ENCODE results near the gene RIGI.
"Not testable (repeated sequence)": the region's sequence is repeated elsewhere in the genome, so short reads cannot be mapped to it uniquely, and the experiment has no call there.

The RIGI gene

DNA sequence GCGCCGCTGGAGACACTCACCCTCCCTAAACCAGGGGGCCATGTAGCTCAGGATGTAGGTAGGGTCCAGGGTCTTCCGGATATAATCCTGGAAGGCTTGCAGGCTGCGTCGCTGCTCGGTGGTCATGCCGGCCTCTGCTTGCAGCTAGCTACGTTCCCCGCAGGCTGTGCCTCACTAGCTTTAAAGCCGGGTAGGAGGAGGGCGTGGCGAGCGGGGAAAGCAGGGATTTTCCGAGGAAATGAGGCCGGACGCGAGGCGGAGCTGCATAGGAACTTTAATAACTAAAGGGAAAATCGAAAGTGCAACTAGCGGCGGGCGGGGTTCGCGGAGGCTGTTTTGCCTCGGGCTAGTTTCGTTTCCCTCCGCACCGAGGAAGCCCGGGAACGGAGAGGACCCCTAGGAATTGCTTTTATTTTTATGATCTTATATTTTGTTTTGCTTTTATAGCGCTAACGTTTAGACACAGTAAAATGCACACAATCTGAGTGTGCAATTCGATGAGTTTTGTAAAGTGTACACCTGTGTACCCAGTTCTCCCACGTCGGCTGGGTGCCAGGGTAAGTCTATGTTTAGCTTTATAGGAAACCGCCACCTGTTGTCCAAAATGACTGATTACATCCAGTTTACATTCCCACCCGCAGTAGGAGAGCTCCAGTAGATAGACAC is at the start of gene RIGI:
RIGI (minus strand) TSS at position 156 of the 666 bp plus-strand sequence; CDS start at position 126, 30 bp downstream.
- peak; percentile 69 for DNase-seq (ENCODE audit: low read depth)
- H3K4me3 ChIP-seq (ENCODE audit: low read depth, low read length), result peak within 1 kb of the TSS; percentile 67

DNA sequence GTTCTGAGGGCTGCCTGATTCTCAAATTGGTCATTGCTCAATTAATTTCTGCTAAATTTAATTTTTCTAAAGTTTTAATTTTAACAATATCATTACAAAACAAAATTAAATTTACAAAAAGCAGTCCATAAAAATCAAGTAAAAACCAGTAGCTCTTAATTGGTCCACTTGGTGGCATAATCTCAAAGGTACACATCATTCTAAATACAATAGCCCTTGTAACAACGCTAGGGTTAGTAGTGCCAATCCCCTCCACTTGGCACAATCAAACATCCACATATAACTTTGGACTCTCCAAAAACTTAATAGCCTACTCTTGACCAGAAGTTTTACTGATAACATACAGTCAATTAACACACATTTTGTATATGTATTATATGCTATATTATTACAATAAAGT is 48.9 kb upstream of the RIGI start:
- no peak overlapping the region for H3K4me3 ChIP-seq (ENCODE audit: low read depth, low read length)
- no peak for DNase-seq (ENCODE audit: low read depth)

DNA sequence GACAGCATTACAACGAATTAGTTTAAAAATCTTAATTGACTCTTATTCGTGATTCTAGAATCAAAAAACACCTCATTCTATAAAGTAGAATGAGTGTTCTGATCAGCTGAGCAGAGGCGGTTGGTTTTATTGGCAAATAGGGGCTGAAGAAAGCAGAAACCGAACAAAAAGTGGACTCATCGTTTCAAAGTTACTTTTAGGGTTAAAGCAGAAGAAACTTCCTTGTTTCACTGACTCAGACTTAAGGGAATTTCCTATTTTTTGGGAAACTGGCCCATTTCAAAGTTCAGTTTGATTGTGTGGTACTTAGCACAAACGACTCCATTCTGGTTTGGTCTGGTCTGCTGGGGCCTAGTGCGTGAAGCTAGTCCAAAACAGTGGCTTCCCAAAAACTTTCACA is 47.8 kb upstream of the RIGI start:
- DNase-seq (ENCODE audit: low read depth), result no peak
- no peak overlapping the region for H3K4me3 ChIP-seq (ENCODE audit: low read depth, low read length)

DNA sequence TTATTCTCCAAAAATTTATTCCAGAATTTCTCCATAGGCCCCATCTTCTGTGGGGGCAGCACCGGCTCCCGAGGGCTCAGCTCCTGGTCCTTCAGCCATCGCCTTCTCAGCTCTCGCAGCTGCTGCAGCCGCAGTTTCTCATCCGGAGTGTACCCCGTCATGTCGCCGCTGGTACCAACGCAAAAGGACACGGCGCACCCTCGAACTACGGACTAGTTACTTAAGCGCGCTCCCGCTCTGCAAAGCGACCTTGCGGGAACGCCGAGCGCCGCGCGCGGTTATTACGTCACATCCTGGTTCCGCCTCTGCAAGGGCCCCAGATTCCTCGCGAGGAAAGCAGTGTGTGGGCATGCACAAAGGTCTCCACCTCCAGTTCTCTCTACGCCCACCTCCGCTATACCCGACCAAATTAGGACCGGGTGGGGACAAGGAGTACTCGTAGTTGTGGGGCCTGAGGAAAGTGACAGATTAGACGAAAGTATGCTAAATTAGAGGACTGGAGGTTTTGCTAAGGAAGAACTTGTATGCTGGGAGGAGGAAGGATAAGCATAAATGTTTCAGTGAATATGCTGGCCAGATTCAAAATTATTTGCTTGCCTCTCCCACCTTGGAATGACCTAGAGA is 47.0 kb upstream of the RIGI start, which contains the start of gene NDUFB6:
NDUFB6 (minus strand) TSS at position 260 of the 624 bp plus-strand sequence; CDS start at position 161, 99 bp downstream.
- peak; percentile 66 for DNase-seq (ENCODE audit: low read depth)

DNA sequence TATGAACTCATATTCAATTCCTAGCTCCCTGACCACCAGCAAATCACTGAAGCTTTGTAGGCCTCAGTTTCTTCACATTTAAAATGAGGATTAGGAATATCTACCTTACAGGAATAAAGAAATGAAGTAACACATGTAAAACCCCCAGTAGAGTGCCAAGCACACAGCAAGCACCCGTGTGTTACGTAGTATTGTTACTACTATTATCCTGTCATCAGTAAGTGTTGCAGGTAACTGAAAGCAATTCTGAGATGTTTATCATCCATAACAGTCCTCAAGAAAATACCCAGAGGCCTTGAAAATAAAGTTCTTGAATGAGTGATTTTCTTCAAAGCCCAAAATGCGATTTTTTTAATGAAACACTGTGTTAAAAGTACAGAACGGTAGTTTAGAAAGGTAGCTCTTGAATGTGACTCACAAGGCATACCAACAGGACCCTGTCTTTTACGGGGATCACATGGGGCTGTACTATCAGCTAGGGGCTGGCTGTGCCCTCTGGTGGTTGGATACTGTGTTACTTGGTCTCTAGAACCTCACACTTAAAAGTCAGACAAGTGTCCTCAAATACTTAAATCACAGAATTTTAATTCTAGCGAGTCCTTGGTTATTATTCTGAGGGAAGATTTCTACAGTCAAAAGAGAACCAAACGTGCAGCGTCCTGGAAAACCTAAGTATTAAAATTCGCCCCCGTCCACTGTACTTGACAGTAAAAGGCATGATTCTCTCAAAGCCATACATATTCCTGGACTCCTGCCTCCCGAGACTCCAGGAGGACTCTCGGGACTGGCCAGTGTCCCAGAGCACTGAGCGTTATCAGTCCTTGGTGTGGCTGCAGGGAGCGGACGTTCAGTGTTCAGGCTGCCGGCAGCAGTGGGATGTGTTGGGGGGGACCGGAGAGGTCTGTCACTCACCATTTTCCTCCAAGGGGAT is 46.2 kb upstream of the RIGI start:
- DNase-seq (ENCODE audit: low read depth), result peak; percentile 38
- H3K4me3 ChIP-seq (ENCODE audit: low read depth, low read length), result peak overlapping the region; percentile 98

More for the DNA sequence above, 47.0 kb upstream of the RIGI start, which contains the start of gene NDUFB6:
- peak within 1 kb of the TSS; percentile 98 for H3K4me3 ChIP-seq (ENCODE audit: low read depth, low read length)

DNA sequence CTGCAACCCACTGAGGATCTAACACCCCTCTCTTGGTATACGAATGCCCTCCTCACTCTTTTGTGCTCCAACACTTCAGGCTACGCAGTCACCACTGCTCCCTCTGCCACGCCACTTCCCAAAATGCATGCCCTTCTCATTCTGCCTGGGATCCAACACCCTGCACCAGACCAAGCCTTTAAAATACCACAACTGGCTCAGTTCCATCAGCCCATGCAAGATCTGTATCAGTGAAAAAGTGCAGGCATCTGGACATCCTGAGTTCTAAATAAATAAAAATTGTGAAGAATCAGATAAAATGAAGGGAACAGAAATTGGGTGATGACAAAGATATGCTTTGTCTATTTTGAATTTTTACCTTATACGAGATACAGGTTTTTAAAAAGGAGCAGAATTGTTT is 44.3 kb upstream of the RIGI start:
- no peak for DNase-seq (ENCODE audit: low read depth)
- H3K4me3 ChIP-seq (ENCODE audit: low read depth, low read length), result no peak overlapping the region

DNA sequence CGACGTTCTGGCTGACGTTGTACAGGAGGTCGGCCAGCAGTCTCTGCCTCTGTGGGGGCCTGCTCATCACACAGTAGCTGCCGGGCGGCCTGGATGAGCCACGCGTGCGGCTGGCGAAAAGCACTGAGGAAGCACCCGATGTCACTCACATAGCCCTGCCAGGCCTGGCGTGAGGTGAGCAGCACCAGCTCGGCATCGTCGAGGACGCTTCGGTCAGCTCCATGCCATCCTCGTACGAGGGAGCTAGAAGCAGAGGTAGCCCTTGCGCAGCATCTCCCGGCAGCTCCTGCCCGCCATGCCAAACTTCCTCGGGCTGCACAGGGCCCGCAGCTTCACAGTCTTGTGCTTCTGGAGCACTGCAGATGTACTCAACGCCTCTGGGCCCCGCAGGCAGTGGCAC is 40.8 kb upstream of the RIGI start:
- no peak overlapping the region for H3K4me3 ChIP-seq (ENCODE audit: low read depth, low read length)
- DNase-seq (ENCODE audit: low read depth), result no peak

DNA sequence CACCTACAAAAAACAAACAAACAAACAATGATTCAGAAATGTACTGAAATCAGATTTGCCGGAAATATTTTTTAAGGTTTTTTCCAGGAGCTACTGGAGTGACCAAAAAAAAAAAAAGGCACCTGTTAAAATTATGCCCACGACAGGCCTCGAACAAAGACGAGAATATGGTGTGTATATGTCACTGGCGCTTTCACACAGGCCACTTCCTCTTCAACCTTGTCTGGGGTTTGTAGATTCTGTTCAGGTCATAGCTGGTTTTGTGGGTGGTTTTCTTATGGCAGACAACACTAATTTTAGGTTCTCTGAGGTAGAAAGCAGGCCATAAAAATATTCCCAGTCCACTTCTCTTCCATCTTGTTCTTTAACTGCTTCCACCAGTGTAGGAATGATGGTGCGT is 40.0 kb upstream of the RIGI start:
- no peak overlapping the region for H3K4me3 ChIP-seq (ENCODE audit: low read depth, low read length)
- no peak for DNase-seq (ENCODE audit: low read depth)

DNA sequence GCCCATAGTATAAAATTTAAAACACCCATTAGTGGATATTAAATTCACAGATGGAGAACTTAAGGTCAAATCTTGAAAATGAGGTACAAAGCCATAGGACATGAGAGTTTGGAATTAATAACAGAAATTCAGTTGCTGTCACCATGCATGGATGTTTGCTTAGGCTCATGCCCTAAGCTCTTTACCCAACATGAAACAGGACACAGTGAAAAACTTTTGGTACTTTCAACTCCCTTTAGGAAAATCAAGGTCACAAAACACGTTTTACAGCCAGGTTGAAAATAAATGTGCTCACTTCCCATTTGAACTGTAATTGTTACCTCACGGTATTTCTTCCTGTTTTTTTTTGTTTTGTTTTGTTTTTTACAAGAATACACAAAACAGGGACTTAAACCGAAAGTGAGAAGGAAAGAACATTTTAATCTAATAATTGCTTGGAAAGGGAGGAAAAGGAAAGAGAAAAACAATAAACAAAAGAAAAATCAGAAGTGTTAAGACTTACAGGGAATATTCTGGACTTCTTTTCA is 32.5 kb upstream of the RIGI start:
- no peak for DNase-seq (ENCODE audit: low read depth)
- no peak overlapping the region for H3K4me3 ChIP-seq (ENCODE audit: low read depth, low read length)

DNA sequence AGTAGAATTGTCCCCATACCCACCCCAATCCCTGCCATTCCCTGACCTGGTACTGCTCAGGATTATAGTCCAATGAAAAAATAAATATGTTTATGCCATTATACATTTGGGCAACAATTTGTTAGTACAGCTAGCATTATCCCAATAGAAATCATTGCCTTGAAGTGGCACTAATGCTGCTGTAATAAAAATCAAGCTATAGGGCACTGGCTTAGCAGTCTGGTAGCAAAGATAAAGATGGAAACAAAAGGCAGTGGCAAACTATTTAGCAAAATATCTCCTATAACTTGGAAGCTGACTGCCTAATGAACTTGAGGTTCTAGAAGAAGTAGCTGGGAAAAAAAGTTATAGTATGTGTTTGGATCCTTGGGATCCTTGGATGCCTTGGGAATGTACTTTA is 28.6 kb upstream of the RIGI start:
- H3K4me3 ChIP-seq (ENCODE audit: low read depth, low read length), result no peak overlapping the region
- DNase-seq (ENCODE audit: low read depth), result no peak

DNA sequence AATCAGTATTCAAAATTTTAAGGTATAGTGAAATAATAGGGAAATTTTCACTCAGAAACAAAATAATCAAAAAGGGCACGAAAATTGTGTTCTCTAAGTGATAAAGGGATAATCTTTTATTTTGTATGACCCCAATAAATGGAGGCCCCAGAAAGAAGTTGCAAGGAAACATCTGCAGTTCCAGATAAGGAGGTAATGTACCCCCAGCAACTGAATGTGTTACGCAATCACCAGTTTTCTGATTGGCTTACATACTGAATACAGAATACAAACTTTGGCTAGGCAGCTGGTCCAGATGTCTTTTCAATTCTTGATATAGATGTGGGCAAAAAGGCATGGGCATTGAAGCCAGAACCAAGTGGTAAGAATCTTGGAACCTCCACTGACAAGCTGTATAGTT is 28.1 kb upstream of the RIGI start:
- no peak overlapping the region for H3K4me3 ChIP-seq (ENCODE audit: low read depth, low read length)
- DNase-seq (ENCODE audit: low read depth), result no peak

DNA sequence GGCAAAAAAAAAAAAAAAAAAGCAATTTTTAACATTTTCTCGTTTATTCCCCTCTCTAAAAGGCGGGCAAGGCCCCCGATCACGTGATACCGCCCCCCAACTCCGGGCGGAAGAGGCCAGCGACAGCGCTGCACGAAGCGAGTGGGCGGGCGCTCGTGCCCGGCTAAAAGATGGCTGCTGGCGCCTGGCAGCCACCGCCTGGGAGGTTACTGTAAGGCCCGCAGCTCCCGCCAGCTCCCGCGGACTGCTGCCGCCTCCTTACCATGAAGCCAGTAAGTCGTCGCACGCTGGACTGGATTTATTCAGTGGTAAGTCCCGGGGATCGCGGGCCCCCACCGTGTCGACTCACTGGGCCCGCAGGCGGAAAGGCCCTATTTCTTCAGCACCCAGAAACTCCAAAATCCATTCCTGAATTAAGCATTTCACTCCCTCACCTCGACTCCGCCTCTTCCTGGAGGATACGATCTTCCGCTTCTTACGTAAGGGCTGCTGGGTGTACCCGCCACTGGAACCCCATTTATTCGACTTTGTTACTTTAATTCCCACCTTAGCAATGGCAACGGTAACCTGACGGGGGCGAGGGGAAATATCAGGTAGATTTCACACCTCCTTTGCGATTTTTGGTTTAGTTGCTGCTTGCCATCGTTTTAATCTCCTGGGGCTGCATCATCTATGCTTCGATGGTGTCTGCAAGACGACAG is 26.3 kb upstream of the RIGI start, which contains the start of the genes SMIM27 and TOPORS:
SMIM27 (plus strand) TSS at position 156 of the 701 bp plus-strand sequence; CDS start at position 264, 108 bp downstream.
TOPORS (minus strand) TSS at position 415 of the 701 bp plus-strand sequence; CDS start at position 265, 150 bp downstream.
- peak within 1 kb of the TSS; percentile 82 for H3K4me3 ChIP-seq (ENCODE audit: low read depth, low read length)
- peak; percentile 72 for DNase-seq (ENCODE audit: low read depth)

DNA sequence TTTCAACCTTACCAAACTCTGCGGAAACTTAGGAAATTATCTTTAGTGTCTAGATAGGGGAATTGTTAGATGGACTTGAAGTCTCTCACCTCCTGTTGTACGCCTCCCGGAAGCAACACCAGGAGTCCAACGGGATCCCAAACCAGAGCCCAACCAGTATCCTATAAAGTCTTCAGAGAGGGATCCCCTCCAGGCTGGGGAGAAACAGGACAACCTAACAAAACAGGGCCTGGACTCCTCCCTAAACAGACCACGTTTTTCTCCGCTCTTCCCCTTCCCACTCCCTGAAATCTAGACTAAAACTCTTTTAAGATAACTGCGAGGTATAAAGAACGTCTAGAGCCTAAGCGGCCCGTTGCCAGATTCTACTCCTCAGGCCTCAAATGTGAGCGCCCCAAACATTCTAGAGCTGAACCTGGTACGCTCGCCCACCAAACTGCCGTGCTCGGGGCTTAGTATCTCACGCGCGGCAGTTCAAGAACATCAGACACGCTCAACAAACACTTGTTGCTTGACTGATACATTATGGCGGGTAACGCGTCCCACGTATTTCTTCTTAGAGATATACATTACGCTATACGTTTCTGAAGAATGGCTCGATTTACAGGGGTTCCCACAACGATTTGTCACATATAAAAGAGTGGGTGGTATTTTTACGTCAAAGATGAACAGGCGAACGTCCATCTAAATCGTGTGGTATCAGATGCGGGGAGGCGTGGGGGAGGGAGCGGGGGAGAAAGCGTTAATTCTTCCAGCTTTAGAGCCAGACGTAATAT is 25.5 kb upstream of the RIGI start:
- H3K4me3 ChIP-seq (ENCODE audit: low read depth, low read length), result peak overlapping the region; percentile 82
- no peak for DNase-seq (ENCODE audit: low read depth)

DNA sequence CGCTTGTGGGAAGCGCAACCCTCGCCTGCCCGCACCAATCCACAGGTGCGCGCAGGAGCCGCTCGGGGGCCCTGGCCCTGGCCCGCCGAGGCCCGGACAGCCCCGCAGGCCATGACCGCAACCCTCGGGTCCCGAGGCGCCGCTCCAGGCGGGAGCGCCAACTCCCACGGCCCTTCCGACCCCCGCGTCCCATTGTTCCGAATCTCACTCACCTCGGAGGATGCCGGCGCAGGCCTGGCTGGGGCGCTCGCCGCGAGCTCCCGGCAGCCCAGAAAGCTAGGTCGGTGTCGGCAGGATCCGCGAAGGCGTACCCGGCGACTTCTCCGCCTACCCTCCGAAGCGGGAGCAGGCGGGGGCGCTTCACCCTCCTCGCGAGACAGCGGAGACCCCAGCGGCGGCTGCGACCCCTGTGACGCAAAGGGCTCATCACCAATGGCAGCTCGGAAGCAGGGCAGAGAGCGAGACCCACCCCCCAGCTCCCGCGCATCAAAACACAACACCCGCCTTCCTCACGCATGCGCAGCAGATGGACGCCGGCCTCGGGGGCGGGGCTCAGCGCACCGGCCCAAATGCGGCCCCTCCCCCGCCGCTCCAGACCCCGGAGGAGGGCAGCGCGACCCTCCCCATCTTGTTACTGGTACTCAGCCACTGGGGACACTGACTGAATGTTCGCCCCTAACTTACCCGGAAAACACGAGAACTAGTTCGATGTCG is 24.7 kb upstream of the RIGI start:
- peak; percentile 76 for DNase-seq (ENCODE audit: low read depth)
- peak overlapping the region; percentile 82 for H3K4me3 ChIP-seq (ENCODE audit: low read depth, low read length)

DNA sequence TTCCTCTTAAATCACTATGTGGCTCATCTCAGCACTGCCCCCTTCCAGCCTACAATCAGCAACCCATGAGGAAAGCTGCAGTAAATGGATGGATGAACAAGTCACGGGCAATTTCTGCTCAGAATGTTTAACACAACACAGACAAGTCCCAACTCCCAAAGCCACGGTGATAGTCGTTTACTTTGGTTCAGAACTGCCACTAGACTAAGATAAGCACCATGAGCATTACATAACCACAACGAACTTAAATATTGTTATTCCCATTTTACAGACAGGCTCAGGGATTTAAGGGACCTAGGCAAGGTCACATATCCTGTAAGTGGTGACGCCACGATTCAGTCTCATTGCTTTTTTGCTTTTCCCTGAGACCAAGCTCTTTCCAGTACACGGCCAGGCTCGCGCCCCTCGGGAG is 24.2 kb upstream of the RIGI start:
- no peak for DNase-seq (ENCODE audit: low read depth)
- H3K4me3 ChIP-seq (ENCODE audit: low read depth, low read length), result peak overlapping the region; percentile 82

DNA sequence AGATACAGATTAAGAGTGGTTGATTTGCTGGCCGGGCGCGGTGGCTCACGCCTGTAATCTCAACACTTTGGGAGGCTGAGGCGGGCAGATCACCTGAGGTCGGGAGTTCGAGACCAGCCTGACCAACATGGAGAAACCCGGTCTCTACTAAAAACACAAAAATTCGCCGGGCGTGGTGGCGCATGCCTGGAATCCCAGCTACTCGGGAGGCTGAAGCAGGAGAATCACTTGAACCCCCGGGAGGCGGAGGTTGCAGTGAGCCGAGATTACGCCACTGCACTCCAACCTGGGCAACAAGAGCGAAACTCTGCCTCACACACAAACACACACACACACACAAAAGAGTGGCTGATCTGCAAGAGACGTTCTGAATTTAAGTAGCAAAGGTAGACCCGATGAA is 22.2 kb upstream of the RIGI start:
- not testable (repeated sequence) for H3K4me3 ChIP-seq (ENCODE audit: low read depth, low read length); DNase-seq (ENCODE audit: low read depth)

DNA sequence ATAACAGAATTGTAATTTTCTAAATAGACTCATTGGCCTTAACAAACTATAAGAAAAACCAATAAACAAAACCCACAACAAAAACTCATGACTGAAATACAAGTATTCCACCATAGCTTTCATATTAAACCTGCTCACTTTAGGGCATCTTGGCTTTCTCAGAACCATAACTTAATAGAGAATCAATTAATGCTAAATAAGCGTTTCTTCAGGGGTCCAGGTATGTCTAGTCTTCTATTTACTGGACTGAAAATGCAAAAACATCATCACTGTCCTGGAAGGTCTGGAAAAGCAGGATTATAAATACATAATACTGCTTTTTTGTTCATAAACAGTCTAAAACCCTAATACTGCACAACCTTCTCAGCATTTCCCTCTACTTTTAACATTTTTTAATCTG is 19.9 kb upstream of the RIGI start:
- DNase-seq (ENCODE audit: low read depth), result no peak

DNA sequence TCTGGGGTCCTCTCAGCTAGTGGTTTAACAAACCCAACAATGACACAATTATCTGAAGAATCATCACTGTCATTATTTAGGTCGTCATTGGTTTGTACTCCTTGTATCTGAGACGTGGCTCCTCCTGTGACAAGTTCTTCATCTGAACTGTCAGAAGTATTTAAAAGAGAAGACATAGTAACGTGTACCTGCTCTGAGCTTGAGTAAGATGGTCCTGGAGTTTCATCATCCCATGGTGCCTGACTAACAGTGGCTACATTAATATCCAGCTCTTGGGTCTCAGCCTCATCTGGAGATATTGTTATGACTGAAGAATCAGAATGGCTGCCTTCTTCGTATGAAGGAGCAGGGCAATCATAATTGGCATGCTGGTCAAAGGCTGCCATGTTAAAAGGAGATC is 17.1 kb upstream of the RIGI start:
- DNase-seq (ENCODE audit: low read depth), result no peak
- no peak overlapping the region for H3K4me3 ChIP-seq (ENCODE audit: low read depth, low read length)

More for the DNA sequence above, 19.9 kb upstream of the RIGI start:
- H3K4me3 ChIP-seq (ENCODE audit: low read depth, low read length), result no peak overlapping the region

Data from skeletal muscle cell (primary cell).